Medulla oblongata (tissue), 1 donor: Measurements from ENCODE around the gene SECISBP2.

Experiments
- DNase-seq: peaks from one replicate; pipeline ENCODE4 v3.0.0-alpha.2; 2015; ENCODE audit errors: extremely low spot score

Gene SECISBP2

GRCh38 chr9:89347651-89348050 lies 29.4 kb downstream of the SECISBP2 start:
- DNase-seq = no peak

GRCh38 chr9:89349607-89350006 lies 31.3 kb downstream of the SECISBP2 start:
- DNase-seq = no peak

- no peak for DNase-seq
Measured at GRCh38 chr9:89350988-89351557, 32.8 kb downstream of the SECISBP2 start.

- no peak for DNase-seq
Measured at GRCh38 chr9:89351584-89352300, 33.4 kb downstream of the SECISBP2 start.

GRCh38 chr9:89352451-89352850 lies 34.2 kb downstream of the SECISBP2 start:
- DNase-seq = no peak

- no peak for DNase-seq
Measured at GRCh38 chr9:89352874-89353649, 34.8 kb downstream of the SECISBP2 start.

GRCh38 chr9:89353989-89354388 lies 35.7 kb downstream of the SECISBP2 start:
- peak; percentile 34 for DNase-seq

- no peak for DNase-seq
Measured at GRCh38 chr9:89354471-89354870, 36.2 kb downstream of the SECISBP2 start.

- DNase-seq = no peak
Measured at GRCh38 chr9:89356782-89357181, 38.5 kb downstream of the SECISBP2 start.

GRCh38 chr9:89357331-89358197 lies 39.3 kb downstream of the SECISBP2 start:
- DNase-seq = no peak

- no peak for DNase-seq
Measured at GRCh38 chr9:89358376-89358916, 40.1 kb downstream of the SECISBP2 start.

- peak; percentile 81 for DNase-seq
Measured at GRCh38 chr9:89358985-89359384, 40.7 kb downstream of the SECISBP2 start.

GRCh38 chr9:89359751-89360261 lies 41.5 kb downstream of the SECISBP2 start:
- DNase-seq = peak; percentile 39

- DNase-seq = no peak
Measured at GRCh38 chr9:89360465-89360864, 42.2 kb downstream of the SECISBP2 start.

GRCh38 chr9:89361031-89361430 lies 42.7 kb downstream of the SECISBP2 start:
- DNase-seq = no peak

- DNase-seq = no peak
Measured at GRCh38 chr9:89361816-89362646, 43.7 kb downstream of the SECISBP2 start.

- no peak for DNase-seq
Measured at GRCh38 chr9:89362647-89363310, 44.5 kb downstream of the SECISBP2 start.

GRCh38 chr9:89363311-89363670 lies 45.0 kb downstream of the SECISBP2 start:
- no peak for DNase-seq

GRCh38 chr9:89363921-89364665 lies 45.8 kb downstream of the SECISBP2 start:
- no peak for DNase-seq
